Heart left ventricle (tissue), 13 donors: ENCODE measurements around the gene IFT80.

Experiments
- POLR2A ChIP-seq, 2 donors: fragments of 450-650 bp; IDR thresholded peaks; one replicate each; pipeline ENCODE4 v1.6.1; 2017; ENCODE audit warnings: antibody characterized with exemption in 2 of 2, mild to moderate bottlenecking in 2 of 2, moderate library complexity in 2 of 2
- TF ChIP-seq, protein P1 (sequence below), 12 donors: fragments of 200-600 bp; sonication (generic) in 4 of 12; IDR thresholded peaks; one replicate each; pipeline versions ENCODE4 v1.5.0 to v1.8.0; 2018 to 2022; ENCODE audit warnings: antibody characterized with exemption in 12 of 12, mild to moderate bottlenecking in 5 of 12
- donor health status: ischemic (EF 13 %, LVEDD 7.1; RV severe dilation, severe dysfunction).
- donor health status: DM: no; HTN: yes; CAD: no.
- donor health status: DM: no; HTN: no; CAD: no.
- donor health status: ischemic (EF 25% LVEDD 6.9; RV normal size, moderate dysfunction).
- donor health status: ischemic (EF 25% LVEDD 5.7; RV mildly dilated, moderate dysfunction).
- donor health status: ischemic (EF 35%, LVEDD 5.7; RV mildly dilated, moderate dysfunction).
- donor health status: nonischemic (EF 11% LVEDD 7.7; RV severe dilation, severe dysfunction).
- donor health status: DM: yes; HTN: yes; CAD: no.
- donor health status: PGD.
- donor health status: ischemic (EF 29% LVEDD 5.4; RV normal size, mild dysfunction).
- donor health status: nonischemic (EF 23%, LVEDD 6.1; RV moderate dilation, normal function).

DNA sequence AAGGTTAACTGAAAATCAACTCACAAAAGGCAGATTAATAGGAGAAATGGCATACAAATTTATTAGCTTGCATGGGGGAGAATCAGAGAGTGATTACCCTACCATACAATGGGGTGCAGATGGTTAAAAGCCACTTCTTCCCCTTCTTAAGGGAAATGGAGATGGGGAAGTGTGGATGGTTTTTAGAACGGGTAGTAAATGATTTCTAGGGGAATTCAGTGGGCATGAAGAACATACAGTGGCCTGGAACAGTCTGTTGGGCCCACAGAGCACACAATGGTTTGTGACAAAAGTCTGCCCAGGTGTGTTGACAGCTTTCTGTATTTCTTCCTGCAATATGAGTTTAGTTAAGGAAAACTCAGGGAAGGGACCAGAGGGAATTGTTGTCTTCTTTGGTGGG, 112.8 kb downstream of the IFT80 start:
- TF ChIP-seq, protein P1, sequence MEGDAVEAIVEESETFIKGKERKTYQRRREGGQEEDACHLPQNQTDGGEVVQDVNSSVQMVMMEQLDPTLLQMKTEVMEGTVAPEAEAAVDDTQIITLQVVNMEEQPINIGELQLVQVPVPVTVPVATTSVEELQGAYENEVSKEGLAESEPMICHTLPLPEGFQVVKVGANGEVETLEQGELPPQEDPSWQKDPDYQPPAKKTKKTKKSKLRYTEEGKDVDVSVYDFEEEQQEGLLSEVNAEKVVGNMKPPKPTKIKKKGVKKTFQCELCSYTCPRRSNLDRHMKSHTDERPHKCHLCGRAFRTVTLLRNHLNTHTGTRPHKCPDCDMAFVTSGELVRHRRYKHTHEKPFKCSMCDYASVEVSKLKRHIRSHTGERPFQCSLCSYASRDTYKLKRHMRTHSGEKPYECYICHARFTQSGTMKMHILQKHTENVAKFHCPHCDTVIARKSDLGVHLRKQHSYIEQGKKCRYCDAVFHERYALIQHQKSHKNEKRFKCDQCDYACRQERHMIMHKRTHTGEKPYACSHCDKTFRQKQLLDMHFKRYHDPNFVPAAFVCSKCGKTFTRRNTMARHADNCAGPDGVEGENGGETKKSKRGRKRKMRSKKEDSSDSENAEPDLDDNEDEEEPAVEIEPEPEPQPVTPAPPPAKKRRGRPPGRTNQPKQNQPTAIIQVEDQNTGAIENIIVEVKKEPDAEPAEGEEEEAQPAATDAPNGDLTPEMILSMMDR (IDR thresholded peaks at IDR 0.05), result no peak
- no peak for TF ChIP-seq POLR2A (IDR thresholded peaks at IDR 0.05)
